ENCODE results near the gene FADS3.

Gene FADS3

DNA sequence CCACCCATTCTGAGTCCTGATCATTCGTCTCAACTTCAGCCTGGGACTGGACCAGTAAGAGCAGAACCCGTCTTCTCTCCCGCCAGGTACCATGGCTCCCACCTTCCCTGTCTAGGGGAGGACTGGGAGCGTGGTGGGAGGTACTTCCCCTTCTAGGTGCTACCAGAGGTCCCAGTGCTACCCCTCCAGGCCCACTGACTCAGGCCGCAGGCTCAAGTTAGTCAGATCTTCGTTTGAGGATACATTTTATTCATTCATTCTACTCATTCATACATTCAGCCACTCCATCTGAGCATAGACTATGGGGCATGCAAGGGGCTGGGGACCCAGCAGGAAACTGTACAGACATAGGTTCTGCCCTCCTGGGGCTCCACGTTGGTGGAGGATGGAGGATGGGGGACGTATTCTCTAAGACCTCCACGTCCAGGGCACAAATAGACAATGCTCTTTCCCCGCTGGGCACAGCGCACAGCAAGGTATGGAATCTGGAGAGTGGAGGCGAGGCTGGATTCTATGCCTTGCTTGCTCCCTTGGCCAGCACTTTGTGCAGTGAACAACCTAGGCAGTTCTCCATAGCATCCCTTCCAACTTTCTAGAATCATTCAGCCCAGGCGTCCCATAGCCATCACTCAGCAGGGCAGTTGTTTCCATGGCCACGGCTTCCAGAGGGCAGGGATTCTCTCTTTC, 27.0 kb upstream of the FADS3 start:
- TF ChIP-seq, protein P1, sequence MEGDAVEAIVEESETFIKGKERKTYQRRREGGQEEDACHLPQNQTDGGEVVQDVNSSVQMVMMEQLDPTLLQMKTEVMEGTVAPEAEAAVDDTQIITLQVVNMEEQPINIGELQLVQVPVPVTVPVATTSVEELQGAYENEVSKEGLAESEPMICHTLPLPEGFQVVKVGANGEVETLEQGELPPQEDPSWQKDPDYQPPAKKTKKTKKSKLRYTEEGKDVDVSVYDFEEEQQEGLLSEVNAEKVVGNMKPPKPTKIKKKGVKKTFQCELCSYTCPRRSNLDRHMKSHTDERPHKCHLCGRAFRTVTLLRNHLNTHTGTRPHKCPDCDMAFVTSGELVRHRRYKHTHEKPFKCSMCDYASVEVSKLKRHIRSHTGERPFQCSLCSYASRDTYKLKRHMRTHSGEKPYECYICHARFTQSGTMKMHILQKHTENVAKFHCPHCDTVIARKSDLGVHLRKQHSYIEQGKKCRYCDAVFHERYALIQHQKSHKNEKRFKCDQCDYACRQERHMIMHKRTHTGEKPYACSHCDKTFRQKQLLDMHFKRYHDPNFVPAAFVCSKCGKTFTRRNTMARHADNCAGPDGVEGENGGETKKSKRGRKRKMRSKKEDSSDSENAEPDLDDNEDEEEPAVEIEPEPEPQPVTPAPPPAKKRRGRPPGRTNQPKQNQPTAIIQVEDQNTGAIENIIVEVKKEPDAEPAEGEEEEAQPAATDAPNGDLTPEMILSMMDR (IDR thresholded peaks at IDR 0.05): no peak

DNA sequence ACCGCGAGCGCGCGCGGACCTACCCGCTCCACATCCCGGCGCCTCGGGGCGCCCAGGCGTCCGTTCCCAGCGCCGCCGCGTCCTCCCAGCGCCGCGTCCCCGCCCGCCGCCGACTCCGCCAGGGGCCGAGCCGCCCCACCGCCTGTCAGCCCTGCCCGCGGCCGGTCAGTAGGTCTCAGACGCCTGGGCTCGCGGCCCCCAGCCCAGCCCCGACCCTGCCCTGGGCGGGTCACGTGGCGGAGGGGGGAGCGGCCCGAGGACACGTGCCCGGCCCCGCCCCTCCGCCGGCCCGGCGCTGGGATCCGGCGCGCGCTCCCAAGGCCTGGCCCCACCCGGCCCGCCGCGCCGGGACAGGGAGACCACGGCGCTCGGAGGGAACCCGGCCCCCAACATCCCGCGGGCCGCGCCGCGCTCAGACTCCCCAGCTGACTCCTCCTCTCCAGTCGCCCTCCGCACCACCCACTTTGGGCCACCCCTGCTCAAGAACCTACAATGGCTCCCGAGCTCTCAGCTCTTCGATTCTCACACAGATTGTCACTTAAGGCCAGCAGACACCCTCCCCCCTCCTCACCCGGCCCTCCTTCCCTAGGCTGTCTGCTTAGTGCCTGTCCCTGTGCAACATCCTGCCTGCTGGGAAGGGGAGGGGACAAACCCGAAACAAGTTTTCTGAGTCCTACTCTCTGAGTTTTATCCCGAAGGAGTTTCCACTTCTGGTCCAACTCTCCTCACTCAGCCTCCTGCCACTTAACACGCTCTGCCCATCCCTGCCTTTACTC, 26.2 kb upstream of the FADS3 start, which contains the start of gene RAB3IL1:
Gene RAB3IL1 (minus strand): TSS at position 233 of the 776 bp plus-strand sequence. CDS start 199 bp downstream, at position 34.
- TF ChIP-seq, protein P1 (IDR thresholded peaks at IDR 0.05): no peak

DNA sequence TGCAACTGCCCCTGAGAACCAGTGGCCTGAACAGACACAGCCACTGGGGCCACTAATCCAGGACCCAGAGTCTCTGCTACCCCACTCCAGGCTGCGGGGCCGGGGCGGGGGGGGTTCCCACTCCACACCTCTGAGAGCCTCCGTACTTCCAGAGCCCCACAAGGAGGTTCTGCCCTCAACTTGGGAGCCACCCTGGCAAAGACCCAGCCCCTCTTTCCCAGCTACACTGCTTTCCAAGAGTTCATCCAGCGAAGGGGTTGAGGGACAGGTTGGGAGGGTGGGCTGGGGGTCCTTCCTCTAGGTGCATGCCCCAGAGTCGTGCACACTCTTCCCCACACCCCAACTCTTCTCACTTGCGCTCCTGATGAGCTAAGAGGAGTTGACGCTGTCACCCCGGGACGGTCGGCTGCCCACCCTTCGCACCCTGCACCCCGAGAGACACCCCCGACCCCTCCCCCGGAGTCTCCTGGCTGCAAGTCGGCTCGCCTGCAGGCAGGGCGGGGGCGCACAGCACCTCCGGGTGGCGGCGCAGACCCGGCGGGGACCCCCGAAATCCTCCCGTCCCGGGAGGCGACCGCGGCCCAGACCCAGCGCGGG, 25.5 kb upstream of the FADS3 start:
- TF ChIP-seq, protein P1 (IDR thresholded peaks at IDR 0.05): no peak

DNA sequence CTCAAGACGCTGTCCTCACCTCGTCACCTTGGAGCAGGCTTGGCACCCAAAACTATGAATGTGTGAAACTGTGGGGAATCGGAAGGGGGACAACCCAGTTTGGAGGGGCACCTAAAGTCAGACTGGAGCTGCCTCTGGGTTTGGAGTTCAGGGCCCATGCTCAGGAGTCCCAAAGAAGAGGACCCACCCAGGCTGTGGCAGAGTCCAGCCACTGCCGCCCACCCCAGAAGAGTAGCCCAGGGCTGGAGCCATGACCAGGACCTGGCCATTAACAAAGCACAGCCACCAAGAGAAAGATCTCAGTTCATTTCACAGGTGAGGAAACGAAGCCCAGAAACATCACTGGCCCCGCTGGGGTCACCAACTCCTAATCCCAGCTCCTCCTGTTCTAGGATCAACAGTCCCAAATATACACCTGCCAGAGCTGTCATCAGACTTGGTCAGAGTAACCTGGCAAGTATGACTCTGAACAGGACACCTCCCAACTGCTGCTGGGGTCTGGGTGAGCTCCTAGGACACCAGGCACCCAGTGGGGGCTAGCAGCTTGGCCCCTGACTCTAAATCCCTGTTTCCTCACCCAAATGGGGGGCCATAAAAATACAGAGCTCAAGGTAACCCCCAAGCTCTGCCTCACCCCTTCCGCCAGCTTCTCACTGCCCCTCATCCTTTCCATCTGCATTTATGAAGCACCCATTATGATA, 23.3 kb upstream of the FADS3 start:
- TF ChIP-seq, protein P1 (IDR thresholded peaks at IDR 0.05): no peak

DNA sequence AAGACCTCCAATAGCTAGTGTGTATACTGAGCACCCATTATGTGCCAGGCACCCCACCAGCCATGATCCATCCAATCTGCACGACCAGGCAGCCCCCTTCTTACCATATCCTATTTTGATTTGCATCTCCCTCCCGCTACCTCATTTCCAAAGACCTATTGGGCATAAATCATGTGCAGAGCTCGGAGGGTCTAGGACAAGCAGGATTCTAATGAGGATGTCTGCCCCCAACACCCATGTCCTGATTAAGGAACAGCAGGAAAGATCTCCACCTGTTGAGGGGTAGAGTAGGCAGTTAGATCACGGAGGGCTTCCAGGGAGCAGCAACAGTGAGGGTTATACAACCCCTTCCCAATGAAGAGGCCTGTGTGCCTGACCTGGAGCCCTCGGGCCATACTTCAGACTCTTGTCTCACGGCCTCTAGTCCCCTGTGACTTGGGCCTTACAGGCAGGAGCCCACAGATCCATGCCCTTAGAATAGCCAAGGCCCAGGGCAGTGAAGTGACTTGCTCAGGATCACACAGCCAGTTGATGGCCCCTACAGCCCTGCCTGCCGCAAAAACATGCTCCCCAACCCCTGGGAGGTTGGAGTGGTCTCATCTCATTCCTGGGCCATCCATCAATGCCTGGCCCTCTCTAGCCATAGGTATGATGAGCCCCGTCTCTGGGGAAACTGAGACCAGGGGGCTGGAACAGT, 22.5 kb upstream of the FADS3 start:
- TF ChIP-seq, protein P1 (IDR thresholded peaks at IDR 0.05): no peak

DNA sequence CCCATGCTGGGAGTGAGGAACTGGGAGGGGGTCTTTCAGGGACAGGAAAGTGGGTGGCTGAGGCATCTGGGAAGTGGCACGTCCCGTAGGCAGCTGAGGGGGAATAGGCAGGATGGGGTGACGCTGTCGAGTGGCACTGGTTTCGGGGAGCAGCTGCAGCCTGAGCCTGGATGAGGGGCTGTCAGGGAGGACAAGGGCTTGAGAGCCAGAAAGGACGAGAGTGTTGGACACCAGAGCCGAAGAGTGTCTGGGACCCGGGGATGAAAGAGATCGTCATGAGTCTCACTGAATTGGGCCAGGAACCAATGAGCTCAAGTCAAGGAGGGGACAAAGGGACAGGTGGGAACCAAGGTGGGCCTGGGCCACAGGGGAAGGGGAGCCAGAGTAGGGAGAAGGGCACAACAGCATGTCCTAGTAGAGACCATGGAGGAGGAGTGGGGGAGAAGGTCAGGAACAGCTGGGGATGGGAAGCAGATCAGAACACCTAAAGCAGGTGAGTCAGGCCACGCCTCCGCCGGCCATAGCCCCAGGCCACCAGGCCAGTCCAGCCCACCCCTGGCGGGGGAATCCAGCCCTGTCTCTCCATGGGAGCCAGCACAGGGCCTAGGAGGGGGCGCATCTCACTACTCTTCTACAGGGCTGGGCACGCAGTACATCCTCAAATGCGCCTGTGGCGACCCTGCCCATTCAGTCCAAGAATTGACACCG, 21.8 kb upstream of the FADS3 start:
- TF ChIP-seq, protein P1 (IDR thresholded peaks at IDR 0.05): no peak
